Fibroblast of skin of scalp (primary cell): ENCODE data around the gene SURF1.
A peak's percentile ranks its signal among the peaks of the same experiment; 100 is the strongest.
"Not testable (repeated sequence)": the region's sequence is repeated elsewhere in the genome, so short reads cannot be mapped to it uniquely, and the experiment has no call there.

Experiments
- DNase-seq: peaks from one replicate; pipeline ENCODE4 v3.0.0-alpha.2; 2013

SURF1 gene

DNA sequence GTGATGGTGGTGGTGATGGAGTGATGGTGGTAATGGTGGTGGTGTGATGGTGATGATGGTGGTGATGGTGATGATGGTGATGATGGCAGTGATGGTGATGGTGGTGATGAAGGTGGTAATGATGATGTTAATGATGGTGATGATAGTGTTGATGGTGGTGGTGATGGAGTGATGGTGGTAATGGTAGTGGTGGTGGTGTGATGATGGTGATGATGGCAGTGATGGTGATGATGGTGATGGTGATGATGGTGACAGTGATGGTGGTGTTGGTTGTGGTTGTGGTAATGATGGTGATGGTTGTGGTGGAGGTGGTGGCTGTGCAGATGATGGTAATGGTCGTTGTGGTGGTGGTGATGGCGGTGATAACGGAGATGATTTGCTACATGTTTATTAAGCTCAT lies 27.2 kb upstream of the SURF1 start:
- DNase-seq = no peak

- no peak for DNase-seq
Measured at GRCh38 chr9:133382507-133383141, 26.3 kb upstream of the SURF1 start.

DNA sequence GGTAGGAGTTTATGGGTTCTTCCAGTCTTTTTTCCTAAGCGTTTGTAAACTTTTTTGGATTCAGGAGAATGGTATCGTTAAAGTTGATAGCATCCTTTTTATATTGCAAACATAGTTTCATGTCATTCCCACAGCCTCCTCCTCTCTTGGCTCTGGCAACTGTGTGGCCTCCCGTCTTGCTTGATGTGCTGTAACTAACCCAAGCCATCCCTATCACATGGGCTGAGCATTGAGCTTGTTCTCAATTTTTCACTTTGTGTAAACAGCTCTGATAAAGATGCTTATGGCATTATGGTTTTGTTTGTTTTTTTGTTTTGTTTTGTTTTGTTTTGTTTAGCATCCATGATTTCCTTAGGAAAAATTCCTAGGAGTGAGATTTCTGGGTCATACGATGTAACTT lies 24.4 kb upstream of the SURF1 start:
- DNase-seq = no peak

DNA sequence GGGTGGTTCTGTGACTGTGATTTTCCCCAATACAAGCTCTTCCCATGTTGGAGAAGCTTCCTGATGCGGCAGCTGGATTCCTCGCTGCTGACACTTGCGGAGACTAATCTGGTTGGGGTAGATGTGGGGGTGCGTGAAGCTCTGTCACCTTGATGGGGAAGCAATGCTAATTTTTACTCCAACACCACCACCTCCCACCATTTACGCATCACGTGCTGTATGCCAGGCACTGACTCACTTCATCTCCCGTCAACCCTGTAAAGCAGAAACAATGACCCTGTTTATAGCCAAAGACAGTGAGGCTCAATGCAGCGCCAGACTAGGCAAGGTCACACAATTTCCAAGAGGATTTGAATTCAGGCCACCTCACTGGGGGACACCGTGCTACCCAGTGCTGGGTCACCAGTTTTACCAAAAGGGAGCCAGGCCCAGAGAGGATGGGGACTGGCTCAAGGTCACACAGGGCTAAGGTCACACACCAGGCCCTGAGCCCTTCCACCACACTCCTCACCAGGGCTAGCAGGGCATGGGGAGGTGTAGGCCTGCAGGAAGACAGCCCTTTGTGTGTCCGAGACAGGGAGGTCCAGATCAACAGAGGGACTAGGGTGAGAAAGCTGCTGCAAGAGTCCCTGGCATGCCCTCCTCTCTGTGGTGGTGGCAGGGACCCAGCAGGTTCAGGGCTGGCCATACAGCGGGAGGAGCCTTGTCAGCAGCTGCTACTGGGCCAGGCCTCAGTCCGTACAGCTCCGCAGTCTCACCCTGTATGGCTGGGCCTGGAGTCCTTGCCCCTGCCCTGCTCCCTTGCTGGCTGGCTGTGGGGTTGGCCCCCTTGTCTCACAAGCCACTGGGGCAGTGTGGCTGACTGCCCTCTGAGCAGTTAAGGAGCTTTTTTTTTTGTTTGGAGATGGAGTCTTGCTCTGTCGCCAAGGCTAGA lies 23.1 kb upstream of the SURF1 start:
- no peak for DNase-seq

DNA sequence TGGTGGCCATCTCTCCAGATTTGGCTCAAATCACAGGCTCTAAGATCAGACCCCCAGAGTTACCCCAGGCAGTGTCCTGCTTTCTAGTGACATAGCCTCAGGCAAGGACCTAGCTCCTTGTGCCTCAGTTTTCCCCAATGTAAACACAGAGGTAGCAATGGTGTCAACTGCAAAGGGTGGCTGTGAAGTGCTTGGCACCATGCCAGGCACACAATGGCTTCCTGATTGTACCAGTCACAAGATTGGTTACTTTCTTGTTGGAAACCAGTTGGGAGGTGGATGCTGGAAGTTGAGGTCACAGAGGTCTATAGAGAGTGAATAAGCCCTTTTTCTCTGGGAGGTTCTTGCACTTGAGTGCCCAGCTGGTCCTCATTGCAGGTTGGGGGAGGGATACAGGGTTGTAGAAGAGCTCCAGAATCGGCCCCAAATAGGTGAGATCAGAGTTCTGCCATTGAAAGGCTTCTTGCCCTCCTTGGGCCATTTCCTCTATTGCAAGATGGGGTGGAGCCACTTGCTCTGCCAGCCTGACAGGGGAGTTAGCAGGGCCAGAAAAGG lies 22.2 kb upstream of the SURF1 start:
- DNase-seq = no peak

GRCh38 chr9:133377721-133378216 lies 21.5 kb upstream of the SURF1 start:
- peak; percentile 64 for DNase-seq

GRCh38 chr9:133377280-133377679 lies 21.0 kb upstream of the SURF1 start:
- not testable (repeated sequence) for DNase-seq

- peak; percentile 97 for DNase-seq
Measured at GRCh38 chr9:133375724-133376654, 19.7 kb upstream of the SURF1 start, which contains the start of the genes STKLD1 and SURF4. Gene STKLD1 (plus strand): TSS chr9:133376366. CDS start chr9:133376474, 108 bp downstream. Gene SURF4 (minus strand): TSS chr9:133376060. CDS start chr9:133375969, 91 bp downstream.

DNA sequence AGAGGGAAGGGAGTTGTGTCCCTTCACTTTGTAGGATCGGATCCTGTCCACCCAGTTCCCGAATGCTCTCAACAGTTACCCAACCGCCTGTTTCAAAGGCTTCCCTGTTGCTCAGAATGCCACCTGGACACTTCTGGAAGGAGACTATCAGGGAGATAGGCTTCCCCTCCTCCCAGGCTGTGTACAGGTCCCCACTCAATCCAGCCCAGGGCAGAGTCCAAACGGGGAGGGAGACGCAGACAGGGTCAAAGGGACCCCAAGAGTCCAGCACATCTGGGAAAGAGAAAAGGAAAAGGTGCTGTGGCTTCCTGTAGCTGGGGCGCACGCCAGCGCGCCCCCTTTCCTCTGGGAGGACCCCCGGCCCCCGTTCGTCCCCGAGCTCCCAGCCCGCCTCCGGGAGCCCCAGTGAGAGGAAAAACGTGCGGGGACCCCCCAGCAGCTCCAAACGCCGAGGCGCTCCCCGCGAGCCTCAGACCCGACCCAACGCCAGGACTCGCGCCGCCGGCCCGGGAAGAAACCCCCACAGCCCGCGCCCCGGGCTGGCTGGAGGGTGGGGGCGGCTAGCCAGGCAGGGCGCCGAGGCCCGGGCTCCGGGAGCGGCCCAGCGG lies 18.9 kb upstream of the SURF1 start:
- peak; percentile 30 for DNase-seq

GRCh38 chr9:133374612-133375115 lies 18.4 kb upstream of the SURF1 start:
- DNase-seq = peak; percentile 53

DNA sequence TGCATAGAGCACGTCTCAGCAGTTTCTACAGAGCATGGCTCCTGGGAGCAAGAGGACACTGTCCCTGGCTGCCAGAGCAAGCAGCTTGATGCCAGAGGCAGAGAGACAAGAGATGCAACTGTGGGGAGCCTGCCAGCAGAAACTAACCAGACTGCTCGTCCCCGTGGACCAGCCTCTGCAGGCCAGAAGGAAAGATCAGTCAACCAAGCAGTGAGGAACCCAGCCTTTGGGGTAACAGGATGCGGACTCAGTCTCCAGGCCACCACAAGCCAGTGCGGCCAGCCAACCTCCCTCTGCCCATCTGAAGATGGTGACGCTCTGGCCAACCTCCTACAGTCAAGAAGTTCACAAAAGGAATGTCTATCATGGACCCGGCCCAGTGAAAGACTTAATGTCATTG lies 15.9 kb upstream of the SURF1 start:
- no peak for DNase-seq

DNA sequence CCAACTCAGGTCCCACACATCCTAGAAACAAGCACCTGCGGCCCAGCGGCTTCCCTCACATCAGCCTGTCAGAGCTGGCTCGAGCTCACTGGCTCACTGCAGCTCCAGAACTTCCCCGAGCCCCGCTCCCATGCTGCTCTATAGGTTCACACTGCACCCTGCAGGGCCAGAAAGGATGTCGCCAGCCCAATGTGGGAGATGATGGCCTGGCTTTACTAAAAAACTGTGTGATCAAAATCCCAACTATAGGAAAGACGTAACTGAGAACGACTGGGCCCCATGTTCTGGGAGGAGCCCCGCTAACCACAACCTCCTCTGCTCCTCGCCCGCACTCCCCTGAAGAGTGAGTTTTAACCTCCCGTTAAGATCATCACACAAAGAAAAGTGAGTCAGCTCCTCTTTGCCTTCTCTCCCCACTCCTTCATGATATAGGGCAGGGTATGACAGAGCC lies 15.0 kb upstream of the SURF1 start:
- DNase-seq = no peak

GRCh38 chr9:133370685-133371084 lies 14.4 kb upstream of the SURF1 start:
- DNase-seq = no peak

DNA sequence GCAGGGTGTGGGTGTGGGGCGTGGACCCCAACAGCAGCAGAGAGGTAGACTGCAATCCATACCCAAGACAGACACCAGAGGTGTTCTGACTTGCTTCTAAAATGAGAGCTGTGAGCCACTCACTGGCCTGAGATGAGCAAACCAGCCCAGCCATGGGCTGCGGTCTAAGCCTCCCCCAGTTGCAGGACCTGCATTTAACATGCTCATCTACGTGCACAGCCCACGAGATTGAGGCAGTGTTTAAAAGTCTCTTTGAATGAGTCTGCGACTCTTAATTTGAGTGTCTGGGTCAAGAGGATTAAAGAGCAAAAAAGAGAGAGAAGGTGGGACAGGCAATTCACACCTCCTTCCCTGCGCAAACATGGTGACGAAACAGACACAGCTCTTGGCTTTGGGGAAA lies 13.6 kb upstream of the SURF1 start:
- no peak for DNase-seq

DNA sequence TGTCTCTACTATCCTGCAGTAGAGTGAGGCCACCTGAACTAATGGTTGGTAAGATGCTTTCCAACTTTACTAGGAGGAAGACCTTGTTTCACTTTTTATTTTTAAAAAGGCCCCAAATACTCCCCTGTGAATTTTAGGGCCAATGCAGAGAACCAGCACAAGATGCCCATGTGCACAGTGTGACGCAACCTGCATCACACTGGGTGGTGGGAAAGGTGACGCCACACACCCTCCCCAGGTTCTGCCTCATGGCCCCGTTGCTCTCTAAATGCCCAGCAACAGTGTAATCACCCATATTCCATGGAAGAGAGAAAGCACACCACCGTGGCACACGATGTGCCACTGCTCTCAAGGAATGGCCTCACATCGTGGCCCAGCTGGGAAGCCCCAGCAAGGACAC lies 13.1 kb upstream of the SURF1 start:
- no peak for DNase-seq

DNA sequence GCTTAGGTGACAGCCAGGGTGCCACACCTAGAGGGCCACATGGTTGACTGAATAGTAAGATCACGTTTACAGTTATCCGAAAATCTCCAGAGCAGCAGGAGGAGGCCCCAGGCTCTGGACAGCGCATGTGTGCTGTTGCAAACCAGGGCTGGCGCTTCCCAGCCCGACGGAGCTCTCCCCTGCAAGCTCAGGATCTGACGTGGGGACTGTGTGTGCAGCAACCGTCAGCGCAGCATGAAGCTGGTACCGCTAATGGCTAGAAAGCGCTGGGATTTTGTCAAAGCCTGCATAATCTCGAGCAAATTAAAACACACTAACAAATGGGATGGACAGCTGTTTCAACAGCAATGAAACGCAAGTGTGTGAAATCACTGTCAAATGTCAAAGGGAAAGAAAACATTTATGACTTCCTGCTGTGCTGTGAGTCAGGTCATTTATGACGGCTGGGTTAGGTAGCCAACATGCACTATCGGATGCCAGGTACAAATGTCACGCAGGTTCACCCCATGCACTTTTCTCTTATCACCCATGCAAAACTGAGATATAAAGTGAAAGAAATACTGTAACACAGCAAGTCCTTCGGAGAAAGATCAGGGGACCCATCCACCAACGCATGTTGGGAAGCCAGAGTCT lies 12.1 kb upstream of the SURF1 start:
- DNase-seq = no peak

DNA sequence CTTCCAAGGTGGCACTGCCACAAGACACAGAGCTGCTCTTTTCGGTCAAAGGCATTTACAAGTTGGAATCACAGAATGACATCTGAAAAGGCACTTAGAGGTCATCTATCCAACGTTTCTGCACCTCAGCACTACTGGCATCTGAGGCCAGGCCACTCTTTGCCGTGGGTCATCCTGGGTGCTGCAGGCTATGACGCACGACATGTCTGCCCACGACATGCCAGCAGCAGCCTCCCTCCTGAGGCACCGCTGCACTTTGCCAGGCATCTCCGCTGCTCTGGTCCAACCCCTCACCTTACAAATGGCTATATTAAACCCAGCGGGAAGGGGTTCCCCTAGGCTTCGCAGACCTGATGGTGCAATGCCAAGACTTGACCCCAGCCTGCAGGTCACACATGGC lies 11.5 kb upstream of the SURF1 start:
- DNase-seq = no peak

DNA sequence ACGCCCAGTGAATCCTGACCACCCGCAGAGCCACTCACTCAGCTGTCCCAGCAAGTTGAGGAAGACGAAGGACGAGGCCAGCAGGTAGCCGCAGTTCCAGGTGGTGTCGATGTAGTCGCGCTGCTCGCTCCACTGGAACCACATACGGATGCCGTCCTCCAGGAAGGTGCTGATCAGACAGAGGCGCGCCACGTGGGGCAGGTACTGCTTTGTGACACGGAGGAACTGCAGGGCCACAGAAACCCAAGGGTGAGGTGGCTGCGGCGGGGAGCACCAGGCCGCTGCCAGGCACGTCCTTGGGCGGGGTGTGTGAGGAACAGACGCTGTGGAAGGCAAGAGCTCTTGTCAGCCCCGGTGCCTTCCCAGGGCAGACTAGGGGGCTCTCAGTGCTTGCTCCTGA lies 10.9 kb upstream of the SURF1 start:
- no peak for DNase-seq

DNA sequence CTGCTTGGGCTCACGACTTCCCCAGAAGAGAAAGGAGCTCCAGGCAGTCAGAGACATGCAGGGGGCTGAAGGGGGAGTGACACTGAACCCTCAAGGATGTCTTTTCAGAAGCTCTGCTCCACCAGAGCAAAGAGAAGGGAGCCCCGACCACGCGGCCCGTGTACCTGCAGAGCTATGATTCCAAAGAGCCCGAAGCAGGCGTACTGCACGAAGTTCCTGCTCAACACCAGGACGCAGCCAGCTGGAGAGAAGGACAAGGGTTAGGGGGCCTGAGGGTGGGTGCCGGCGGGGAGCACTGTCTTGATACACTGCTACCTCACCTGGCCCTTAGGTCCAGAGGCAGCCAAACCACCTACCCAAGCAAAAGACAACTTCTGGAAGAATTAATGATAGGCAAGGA lies 10.1 kb upstream of the SURF1 start:
- no peak for DNase-seq

- DNase-seq = no peak
Measured at GRCh38 chr9:133362359-133363044, 6.2 kb upstream of the SURF1 start.
